ENCODE measurements around the gene PRF1. TPM values are rescaled to one million over a fixed set of nuclear protein-coding genes. Genes with fewer than 3 reads are reported as not detected.

PRF1 gene
- total RNA-seq, 4 donors from 2014 or later, result 0.26 to 7.3 (median 6.5) TPM

DNA sequence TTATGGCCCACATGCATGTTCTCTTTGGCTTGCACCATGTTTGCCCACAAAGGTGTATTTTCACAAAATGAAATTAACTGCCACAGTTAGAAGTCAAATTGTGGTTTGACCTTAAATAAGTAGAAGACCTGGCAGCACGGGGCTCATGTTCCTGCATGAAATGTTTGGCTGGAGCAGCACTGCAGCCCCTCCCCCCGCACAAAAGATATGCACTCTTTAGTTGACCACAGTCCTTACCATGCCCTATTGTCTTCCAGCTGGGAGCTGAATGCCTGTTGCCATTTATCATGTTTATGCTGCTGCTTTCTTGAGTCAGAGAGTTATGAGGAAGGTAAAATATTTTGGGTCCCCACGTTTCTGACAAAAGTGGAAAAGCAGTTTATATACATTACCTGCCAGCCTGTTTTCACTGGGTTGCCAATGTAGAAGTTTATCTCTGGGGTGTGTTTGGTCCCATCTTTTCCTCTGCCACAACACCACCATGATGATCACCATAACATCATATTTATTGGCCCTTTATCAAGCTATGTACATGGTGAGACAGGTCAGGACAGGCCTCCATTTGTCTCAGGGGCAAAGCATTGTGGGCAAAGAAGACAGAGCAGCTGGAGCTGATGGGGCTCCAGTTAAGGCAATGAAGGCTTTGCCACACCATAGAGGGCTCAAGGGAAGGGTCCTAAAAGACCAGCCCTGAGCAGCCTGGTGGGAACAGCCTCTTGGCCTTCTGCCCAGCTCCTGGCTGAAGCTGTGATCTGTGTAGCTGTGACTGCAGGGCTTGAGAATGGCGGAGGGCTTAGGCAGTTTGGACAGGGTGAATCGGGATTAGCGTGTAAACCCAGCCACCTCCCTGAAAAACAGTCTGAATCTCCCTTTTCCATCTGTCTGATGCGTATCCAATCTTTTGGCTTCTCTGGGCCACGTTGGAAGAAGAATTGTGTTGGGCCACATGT lies 5.4 kb downstream of the PRF1 start:
- no peak overlapping the region for H3K27ac ChIP-seq
- DNase-seq, result no peak
- no peak overlapping the region for H3K4me3 ChIP-seq
- no peaks in the 10 kb centered on the region for H3K9me3 ChIP-seq
- 68 to 70% methylated on average over 7 of the region's 8 CpGs for WGBS, 2 donors
- TF ChIP-seq, protein P1, sequence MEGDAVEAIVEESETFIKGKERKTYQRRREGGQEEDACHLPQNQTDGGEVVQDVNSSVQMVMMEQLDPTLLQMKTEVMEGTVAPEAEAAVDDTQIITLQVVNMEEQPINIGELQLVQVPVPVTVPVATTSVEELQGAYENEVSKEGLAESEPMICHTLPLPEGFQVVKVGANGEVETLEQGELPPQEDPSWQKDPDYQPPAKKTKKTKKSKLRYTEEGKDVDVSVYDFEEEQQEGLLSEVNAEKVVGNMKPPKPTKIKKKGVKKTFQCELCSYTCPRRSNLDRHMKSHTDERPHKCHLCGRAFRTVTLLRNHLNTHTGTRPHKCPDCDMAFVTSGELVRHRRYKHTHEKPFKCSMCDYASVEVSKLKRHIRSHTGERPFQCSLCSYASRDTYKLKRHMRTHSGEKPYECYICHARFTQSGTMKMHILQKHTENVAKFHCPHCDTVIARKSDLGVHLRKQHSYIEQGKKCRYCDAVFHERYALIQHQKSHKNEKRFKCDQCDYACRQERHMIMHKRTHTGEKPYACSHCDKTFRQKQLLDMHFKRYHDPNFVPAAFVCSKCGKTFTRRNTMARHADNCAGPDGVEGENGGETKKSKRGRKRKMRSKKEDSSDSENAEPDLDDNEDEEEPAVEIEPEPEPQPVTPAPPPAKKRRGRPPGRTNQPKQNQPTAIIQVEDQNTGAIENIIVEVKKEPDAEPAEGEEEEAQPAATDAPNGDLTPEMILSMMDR (IDR thresholded peaks at IDR 0.05), result no peak
- TF ChIP-seq POLR2A (IDR thresholded peaks at IDR 0.05), result no peak
- H3K36me3 ChIP-seq, result no peaks in the 10 kb centered on the region
- intact Hi-C loops (cut with DNase I), result no loop called here
- peaks cover 0 to 12% (median 0%) of the 10 kb centered on the region in 3 donors for H3K4me1 ChIP-seq
- no peaks in the 10 kb centered on the region for H3K27me3 ChIP-seq

- DNase-seq, result no peak
- H3K27me3 ChIP-seq, result no peaks in the 10 kb centered on the region
- TF ChIP-seq, protein P1 (IDR thresholded peaks at IDR 0.05), result no peak
- no peak for TF ChIP-seq POLR2A (IDR thresholded peaks at IDR 0.05)
- H3K36me3 ChIP-seq, result no peaks in the 10 kb centered on the region
- no peak overlapping the region for H3K4me3 ChIP-seq
- intact Hi-C loops (cut with DNase I), result no loop called here
- no peak overlapping the region for H3K27ac ChIP-seq
- H3K4me1 ChIP-seq, result peaks cover 0 to 12% (median 0%) of the 10 kb centered on the region in 3 donors
- H3K9me3 ChIP-seq, result no peaks in the 10 kb centered on the region
- 75 to 78% methylated on average over 8 of the region's 14 CpGs for WGBS, 2 donors
Observed at GRCh38 chr10:70596110-70596798, 6.3 kb downstream of the PRF1 start.

DNA sequence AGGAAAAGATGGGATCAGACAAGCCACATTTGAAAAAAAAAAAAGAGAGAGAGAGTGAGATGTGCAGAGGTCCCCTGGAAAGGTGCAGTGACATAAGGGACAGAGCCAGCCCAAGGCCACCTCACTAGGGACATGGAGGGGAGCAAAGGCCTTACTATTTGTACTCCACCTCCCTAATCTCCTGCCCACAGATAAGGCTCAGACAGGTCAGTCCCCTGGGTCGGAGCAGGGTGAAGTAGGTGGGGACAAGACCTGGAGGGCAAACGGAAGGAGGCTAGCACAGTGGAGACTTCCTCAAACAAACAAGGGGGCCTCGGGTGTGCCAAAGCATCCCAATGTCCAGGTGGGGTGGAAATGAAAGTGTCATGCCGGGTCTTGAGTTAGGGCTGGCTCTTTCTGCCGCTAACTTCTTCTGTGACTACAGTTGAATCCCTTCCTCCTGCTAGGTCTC lies 7.0 kb downstream of the PRF1 start:
- Histone ChIP-seq H3K4me1 (peaks cover 0 to 12% (median 0%) of the 10 kb centered on the region in 3 donors), H3K9me3 (no peaks in the 10 kb centered on the region), H3K4me3 (no peak overlapping the region), H3K27me3 (no peaks in the 10 kb centered on the region), H3K36me3 (no peaks in the 10 kb centered on the region), H3K27ac (no peak overlapping the region)
- WGBS, 2 donors, result 85 to 100% methylated on average over 2 to 5 of the region's 5 CpGs
- no peak for DNase-seq
- intact Hi-C loops (cut with DNase I), result no loop called here
- TF ChIP-seq POLR2A (IDR thresholded peaks at IDR 0.05), result no peak
- TF ChIP-seq, protein P1 (IDR thresholded peaks at IDR 0.05), result no peak

DNA sequence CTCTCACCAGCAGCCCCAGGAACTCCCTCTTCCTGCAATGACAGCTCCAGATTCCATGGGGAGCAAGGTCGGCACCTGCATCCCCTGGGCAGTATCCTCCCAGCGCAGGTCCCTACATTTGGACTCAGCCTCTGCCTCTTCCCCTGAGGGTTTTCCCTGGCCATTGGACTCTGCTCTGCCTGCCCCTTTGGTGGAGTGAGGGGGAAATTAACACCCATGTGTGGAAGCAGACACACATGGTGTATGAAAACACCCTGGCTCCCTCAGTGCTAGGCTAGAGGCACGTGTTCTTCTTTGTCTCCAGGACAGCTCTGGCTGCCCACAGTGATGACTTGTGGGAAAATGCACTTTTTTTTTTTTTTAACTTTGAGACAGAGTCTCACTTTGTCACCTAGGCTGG lies 8.4 kb downstream of the PRF1 start:
- Histone ChIP-seq H3K27ac (no peak overlapping the region), H3K4me3 (no peak overlapping the region), H3K9me3 (no peaks in the 10 kb centered on the region), H3K27me3 (no peaks in the 10 kb centered on the region), H3K4me1 (peaks cover 0 to 25% (median 3%) of the 10 kb centered on the region in 3 donors), H3K36me3 (no peaks in the 10 kb centered on the region)
- DNase-seq, result no peak
- intact Hi-C loops (cut with DNase I), result no loop called here
- 87 to 88% methylated on average over 2 to 3 of the region's 3 CpGs for WGBS, 2 donors
- TF ChIP-seq, protein P1 (IDR thresholded peaks at IDR 0.05), result no peak
- TF ChIP-seq POLR2A (IDR thresholded peaks at IDR 0.05), result no peak

DNA sequence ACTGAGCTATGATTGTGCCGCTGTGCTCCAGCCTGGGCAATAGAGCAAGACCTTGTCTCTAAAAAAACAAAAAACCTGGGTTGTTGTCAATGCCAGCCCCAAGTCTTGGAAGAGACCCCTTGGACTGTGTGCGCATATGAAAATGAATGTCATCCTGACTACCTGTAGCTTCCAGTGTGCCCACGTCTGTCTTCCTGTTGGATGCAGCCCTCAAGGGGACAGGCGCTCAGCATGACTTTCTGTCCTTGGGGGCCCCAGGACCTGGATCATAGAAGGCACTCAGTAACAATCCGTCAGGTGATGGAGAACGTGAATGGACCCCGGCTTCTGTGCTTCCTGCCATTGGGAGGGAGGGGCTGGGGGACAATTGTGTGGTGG lies 9.0 kb downstream of the PRF1 start:
- no peaks in the 10 kb centered on the region for H3K36me3 ChIP-seq
- DNase-seq, result no peak
- 85 to 91% methylated on average over 7 of the region's 7 CpGs for WGBS, 2 donors
- H3K9me3 ChIP-seq, result no peaks in the 10 kb centered on the region
- intact Hi-C loops (cut with DNase I), result no loop called here
- peaks cover 0 to 25% (median 3%) of the 10 kb centered on the region in 3 donors for H3K4me1 ChIP-seq
- no peak overlapping the region for H3K4me3 ChIP-seq
- no peak for TF ChIP-seq POLR2A (IDR thresholded peaks at IDR 0.05)
- TF ChIP-seq, protein P1 (IDR thresholded peaks at IDR 0.05), result no peak
- no peaks in the 10 kb centered on the region for H3K27me3 ChIP-seq
- no peak overlapping the region for H3K27ac ChIP-seq

Measured in esophagus squamous epithelium (tissue), 5 donors.